Measurements from ENCODE around the gene ETF1. TPM values are rescaled to one million over a fixed set of nuclear protein-coding genes. Genes with fewer than 3 reads are reported as not detected.

The ETF1 gene
- total RNA-seq, 1 donor from 2014 or later: 153 TPM

- Histone ChIP-seq H3K9me3 (ENCODE audit: insufficient read depth, low read depth, low read length) (no peaks in the 10 kb centered on the region), H3K79me2 (ENCODE audit: insufficient read depth, low read length) (peaks cover 97% of the 10 kb centered on the region), H3K4me3 (ENCODE audit: insufficient read depth, low read depth, low read length) (peak overlapping the region; percentile 91), H3K27me3 (ENCODE audit: insufficient read depth, low read length) (no peaks in the 10 kb centered on the region), H3K36me3 (ENCODE audit: insufficient read depth, low read length) (no peaks in the 10 kb centered on the region), H3K4me1 (ENCODE audit: insufficient read depth, low read length) (peaks cover 22% of the 10 kb centered on the region), H4K20me1 (ENCODE audit: insufficient read depth, low read length) (peaks cover 53% of the 10 kb centered on the region), H2AFZ (ENCODE audit: low read depth, low read length) (no peak overlapping the region), H3K4me2 (ENCODE audit: low read length) (peak overlapping the region; percentile 90), H3K9ac (ENCODE audit: low read length) (peak overlapping the region; percentile 98), H3K27ac (ENCODE audit: low read depth, low read length) (peak overlapping the region; percentile 100)
- H3K27ac Mint-ChIP-seq (ENCODE audit: unreplicated experiment): peak overlapping the region; percentile 100
- H3K4me3 Mint-ChIP-seq (ENCODE audit: unreplicated experiment): peak overlapping the region; percentile 100
- FAIRE-seq: no peak
- H3K9me3 Mint-ChIP-seq (ENCODE audit: unreplicated experiment): no peaks in the 10 kb centered on the region
- H3K4me1 Mint-ChIP-seq (ENCODE audit: low read depth, unreplicated experiment): peaks cover 39% of the 10 kb centered on the region
- no peak for DNase-seq (ENCODE audit: low read depth)
- H3K36me3 Mint-ChIP-seq (ENCODE audit: low read depth, unreplicated experiment): peaks cover 1% of the 10 kb centered on the region
- no peak for TF ChIP-seq CTCF (IDR thresholded peaks at IDR 0.05; ENCODE audit: insufficient read depth, low read depth, low read length)
- no peak for TF ChIP-seq EZH2 (IDR thresholded peaks at IDR 0.05; ENCODE audit: insufficient read depth, low read length)
- H3K27me3 Mint-ChIP-seq (ENCODE audit: low read depth, unreplicated experiment): no peaks in the 10 kb centered on the region
Measured at GRCh38 chr5:138544181-138545134, 1.4 kb upstream of the ETF1 start.

- Histone ChIP-seq H3K36me3 (ENCODE audit: insufficient read depth, low read length) (no peaks in the 10 kb centered on the region), H3K27ac (ENCODE audit: low read depth, low read length) (peak overlapping the region; percentile 100), H3K9ac (ENCODE audit: low read length) (peak overlapping the region; percentile 98), H3K4me3 (ENCODE audit: insufficient read depth, low read depth, low read length) (peak overlapping the region; percentile 91), H2AFZ (ENCODE audit: low read depth, low read length) (peak overlapping the region; percentile 85), H4K20me1 (ENCODE audit: insufficient read depth, low read length) (peaks cover 60% of the 10 kb centered on the region), H3K79me2 (ENCODE audit: insufficient read depth, low read length) (peaks cover 97% of the 10 kb centered on the region), H3K4me2 (ENCODE audit: low read length) (peak overlapping the region; percentile 90), H3K27me3 (ENCODE audit: insufficient read depth, low read length) (no peaks in the 10 kb centered on the region), H3K9me3 (ENCODE audit: insufficient read depth, low read depth, low read length) (no peaks in the 10 kb centered on the region), H3K4me1 (ENCODE audit: insufficient read depth, low read length) (peaks cover 22% of the 10 kb centered on the region)
- Mint-ChIP-seq H3K4me3 (ENCODE audit: unreplicated experiment) (peak overlapping the region; percentile 100), H3K27ac (ENCODE audit: unreplicated experiment) (peak overlapping the region; percentile 100), H3K27me3 (ENCODE audit: low read depth, unreplicated experiment) (no peaks in the 10 kb centered on the region), H3K9me3 (ENCODE audit: unreplicated experiment) (no peaks in the 10 kb centered on the region), H3K36me3 (ENCODE audit: low read depth, unreplicated experiment) (peaks cover 1% of the 10 kb centered on the region), H3K4me1 (ENCODE audit: low read depth, unreplicated experiment) (peaks cover 46% of the 10 kb centered on the region)
- FAIRE-seq: no peak
- peak; percentile 80 for DNase-seq (ENCODE audit: low read depth)
- TF ChIP-seq EZH2 (IDR thresholded peaks at IDR 0.05; ENCODE audit: insufficient read depth, low read length) (no peak), CTCF (IDR thresholded peaks at IDR 0.05; ENCODE audit: insufficient read depth, low read depth, low read length) (no peak)
Measured at GRCh38 chr5:138543730-138544104, 681 bp upstream of the ETF1 start.

All from astrocyte (in vitro differentiated cells and primary cell).